Measurements from ENCODE around the gene IPO8. TPM values are rescaled to one million over a fixed set of nuclear protein-coding genes. Genes with fewer than 3 reads are reported as not detected.

Gene IPO8
- total RNA-seq, 1 experiment from 2014 or later = 48.0 TPM

- H3K27ac ChIP-seq (ENCODE audit: insufficient read length, low read depth, low read length) = no peak overlapping the region
- H3K4ac ChIP-seq (ENCODE audit: low read depth, low read length) = no peak overlapping the region
- no peak overlapping the region for H3K14ac ChIP-seq (ENCODE audit: insufficient read depth, low read length)
- no peaks in the 10 kb centered on the region for H3K79me2 ChIP-seq (ENCODE audit: insufficient read depth, low read length)
- no peak overlapping the region for H2BK12ac ChIP-seq (ENCODE audit: insufficient read length, low read depth, low read length)
- H3K23me2 ChIP-seq (ENCODE audit: insufficient read length, low read depth, low read length, poor library complexity, severe bottlenecking) = no peaks in the 10 kb centered on the region
- DNase-seq = no peak
- no peaks in the 10 kb centered on the region for H3K27me3 ChIP-seq (ENCODE audit: insufficient read depth, low read length)
- H4K20me1 ChIP-seq (ENCODE audit: control insufficient read depth, insufficient read depth, insufficient read length) = no peaks in the 10 kb centered on the region
- TF ChIP-seq CTCF (conservative IDR thresholded peaks at IDR 0.05) = no peak
- H3K9me3 ChIP-seq (ENCODE audit: control insufficient read depth, low read depth, low read length) = no peaks in the 10 kb centered on the region
- no peak overlapping the region for H4K8ac ChIP-seq (replicated peaks; ENCODE audit: insufficient read length, low read depth, low read length)
- H3K23ac ChIP-seq (ENCODE audit: insufficient read length, low read depth, low read length) = no peak overlapping the region
- no peak overlapping the region for H3K18ac ChIP-seq (ENCODE audit: insufficient read length, low read depth, low read length)
- Mint-ChIP-seq H3K9me3 (no peaks in the 10 kb centered on the region), H3K27me3 (ENCODE audit: low read depth) (no peaks in the 10 kb centered on the region), H3K36me3 (ENCODE audit: insufficient read depth in 1 of 3, low read depth in 3 of 3) (peaks cover 0 to 9% (median under 1%) of the 10 kb centered on the region in 3 experiments; a peak in 5 of 7 replicates), H3K4me3 (no peak overlapping the region), H3K4me1 (no peaks in the 10 kb centered on the region), H3K27ac (no peak overlapping the region; a peak in 1 of 7 replicates)
- no peak overlapping the region for H2BK5ac ChIP-seq (ENCODE audit: insufficient read length, low read length)
- no peak overlapping the region for H3K56ac ChIP-seq (ENCODE audit: insufficient read length, low read depth, low read length)
- no peak overlapping the region for H4K5ac ChIP-seq (ENCODE audit: insufficient read length, low read depth, low read length)
- H3K79me1 ChIP-seq (ENCODE audit: insufficient read depth, low read depth, low read length, poor library complexity, severe bottlenecking) = no peaks in the 10 kb centered on the region
- H2AK5ac ChIP-seq (ENCODE audit: insufficient read length, low read length) = no peak overlapping the region
- H4K91ac ChIP-seq (ENCODE audit: insufficient read length, low read depth, low read length) = no peak overlapping the region
- H2BK15ac ChIP-seq (ENCODE audit: low read depth, low read length) = no peak overlapping the region
- no peak overlapping the region for H3K9ac ChIP-seq (ENCODE audit: extremely low read depth, insufficient read length, low read length)
- WGBS (ENCODE audit: extremely low coverage, insufficient read length, low lambda C conversion rate) = no CpG with 5 or more reads among the region's 1 CpG
- H2AFZ ChIP-seq (ENCODE audit: low read length) = no peak overlapping the region
- H2BK20ac ChIP-seq (ENCODE audit: low read depth, low read length, poor library complexity, severe bottlenecking) = no peak overlapping the region
- H3K4me2 ChIP-seq (ENCODE audit: insufficient read depth, insufficient read length, low read length) = no peak overlapping the region
- no peak overlapping the region for H3T11ph ChIP-seq (ENCODE audit: low read length)
- no peaks in the 10 kb centered on the region for H3K4me1 ChIP-seq (ENCODE audit: insufficient read depth, low read length)
- H2BK120ac ChIP-seq (ENCODE audit: low read depth, low read length, poor library complexity, severe bottlenecking) = no peak overlapping the region
Observed at GRCh38 chr12:30652034-30652696, 43.5 kb downstream of the IPO8 start.

Data from H9 (cell line).